DMS 273 (cell line): Measurements from ENCODE around the gene LRRC8E.
"Not testable (repeated sequence)": the region's sequence is repeated elsewhere in the genome, so short reads cannot be mapped to it uniquely, and the experiment has no call there.

Source experiments
- DNase-seq: peaks from one replicate; lab custom pipeline; 2025; ENCODE audit not compliant: unreplicated experiment; lab: John Stamatoyannopoulos, UW

Gene LRRC8E

GRCh38 chr19:7883796-7884570, 4.3 kb upstream of the LRRC8E start:
- no peak for DNase-seq

DNA sequence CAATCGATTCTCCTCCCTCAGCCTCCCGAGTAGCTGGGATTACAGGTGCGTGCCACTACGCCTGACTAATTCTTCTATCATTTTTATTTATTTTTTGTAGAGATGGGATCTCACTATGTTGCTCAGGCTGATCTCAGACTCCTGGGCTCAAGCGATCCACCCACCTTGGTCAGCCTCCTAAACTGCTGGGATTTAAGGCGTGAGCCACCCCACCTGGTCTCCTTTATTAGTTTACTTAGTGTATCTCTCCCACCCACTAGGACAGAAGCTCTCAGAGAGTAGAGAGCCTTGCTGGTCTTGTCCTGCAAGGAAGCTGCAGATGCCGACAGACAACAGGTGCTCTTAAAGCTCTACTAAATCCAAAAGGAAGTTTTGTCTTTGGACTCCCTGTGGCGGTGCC, 2.5 kb upstream of the LRRC8E start:
- DNase-seq = no peak

DNA sequence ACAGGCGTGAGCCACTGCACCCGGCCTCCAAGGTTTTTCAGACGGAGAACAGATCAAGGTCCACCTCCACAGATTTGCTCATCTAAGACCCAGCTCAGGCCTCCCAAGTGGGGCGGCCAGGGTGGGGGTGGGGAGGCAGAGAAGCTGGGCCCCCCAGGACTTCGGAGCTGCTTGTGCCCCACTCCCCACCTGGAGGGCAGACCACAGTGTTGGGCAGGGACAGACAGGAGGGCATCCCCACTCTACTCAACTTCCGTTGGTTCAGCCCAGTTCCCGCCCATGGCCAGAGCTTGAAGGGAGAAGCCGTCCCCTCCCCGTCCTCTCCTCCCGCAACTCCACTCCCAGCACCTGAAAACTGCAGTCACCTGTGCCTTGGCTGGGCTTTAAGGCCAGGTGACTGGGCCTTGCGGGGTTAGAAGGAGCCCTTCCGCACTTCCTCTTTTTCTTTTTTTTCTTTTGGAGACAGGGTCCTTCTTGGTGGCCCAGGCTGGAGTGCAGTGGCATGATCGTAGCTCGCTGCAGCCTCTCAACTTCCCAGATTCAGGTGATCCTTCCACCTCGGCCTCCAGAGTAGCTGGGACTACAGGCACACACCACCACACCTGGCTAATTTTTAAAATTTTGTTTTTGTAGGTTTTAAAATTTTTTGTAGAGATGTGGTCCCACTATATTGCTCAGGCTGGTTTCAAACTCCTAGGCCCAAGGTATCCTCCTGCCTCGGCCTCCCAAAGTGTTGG, 734 bp upstream of the LRRC8E start:
- DNase-seq = no peak

- no peak for DNase-seq
Measured at GRCh38 chr19:7888826-7889217, 512 bp downstream of the LRRC8E start.

DNA sequence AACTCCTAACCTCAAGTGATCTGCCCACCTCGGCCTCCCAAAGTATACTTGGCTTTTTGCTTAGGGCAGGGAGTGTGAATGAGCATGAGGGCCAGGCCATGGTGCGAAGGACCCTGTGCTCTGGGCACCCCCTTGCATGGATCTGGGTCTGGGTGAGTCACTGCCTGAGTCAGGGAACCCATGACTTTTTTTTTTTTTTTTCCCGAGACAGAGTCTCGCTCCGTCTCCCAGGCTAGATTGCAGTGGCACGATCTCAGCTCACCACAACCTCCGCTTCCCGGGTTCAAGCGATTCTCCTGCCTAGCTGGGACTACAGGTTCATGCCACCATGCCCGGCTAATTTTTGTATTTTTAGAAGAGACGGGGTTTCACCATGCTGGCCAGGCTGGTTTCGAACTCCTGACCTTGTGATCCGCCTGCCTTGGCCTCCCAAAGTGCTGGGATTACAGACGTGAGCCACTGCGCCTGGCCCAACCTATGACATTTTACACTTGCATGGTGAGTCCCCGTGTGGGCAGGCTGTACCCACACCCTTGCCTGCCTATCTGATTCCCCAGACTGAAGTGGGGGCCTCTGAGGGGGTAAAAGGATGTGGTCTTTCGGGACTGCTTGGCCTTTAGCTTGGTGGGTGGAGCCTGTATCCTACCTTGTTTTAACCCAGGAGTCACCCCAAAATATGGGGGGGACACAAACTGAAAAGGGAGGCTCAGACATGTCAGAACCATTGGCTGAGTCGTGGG, 5.2 kb downstream of the LRRC8E start:
- DNase-seq = not testable (repeated sequence)

GRCh38 chr19:7894612-7895309, 6.5 kb downstream of the LRRC8E start:
- peak; percentile 35 for DNase-seq

- no peak for DNase-seq
Measured at GRCh38 chr19:7895565-7895964, 7.3 kb downstream of the LRRC8E start.

- DNase-seq = no peak
Measured at GRCh38 chr19:7897292-7897691, 9.0 kb downstream of the LRRC8E start.

GRCh38 chr19:7898967-7899366, 10.7 kb downstream of the LRRC8E start:
- no peak for DNase-seq

DNA sequence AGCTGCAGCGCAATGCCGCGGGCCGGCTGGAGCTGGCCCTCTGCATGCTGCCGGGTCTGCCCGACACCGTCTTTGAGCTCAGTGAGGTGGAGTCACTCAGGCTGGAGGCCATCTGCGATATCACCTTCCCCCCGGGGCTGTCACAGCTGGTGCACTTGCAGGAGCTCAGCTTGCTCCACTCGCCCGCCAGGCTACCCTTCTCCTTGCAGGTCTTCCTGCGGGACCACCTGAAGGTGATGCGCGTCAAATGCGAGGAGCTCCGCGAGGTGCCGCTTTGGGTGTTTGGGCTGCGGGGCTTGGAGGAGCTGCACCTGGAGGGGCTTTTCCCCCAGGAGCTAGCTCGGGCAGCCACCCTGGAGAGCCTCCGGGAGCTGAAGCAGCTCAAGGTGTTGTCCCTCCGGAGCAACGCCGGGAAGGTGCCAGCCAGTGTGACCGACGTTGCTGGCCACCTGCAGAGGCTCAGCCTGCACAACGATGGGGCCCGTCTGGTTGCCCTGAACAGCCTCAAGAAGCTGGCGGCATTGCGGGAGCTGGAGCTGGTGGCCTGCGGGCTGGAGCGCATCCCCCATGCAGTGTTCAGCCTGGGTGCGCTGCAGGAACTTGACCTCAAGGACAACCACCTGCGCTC, 11.6 kb downstream of the LRRC8E start:
- no peak for DNase-seq

DNA sequence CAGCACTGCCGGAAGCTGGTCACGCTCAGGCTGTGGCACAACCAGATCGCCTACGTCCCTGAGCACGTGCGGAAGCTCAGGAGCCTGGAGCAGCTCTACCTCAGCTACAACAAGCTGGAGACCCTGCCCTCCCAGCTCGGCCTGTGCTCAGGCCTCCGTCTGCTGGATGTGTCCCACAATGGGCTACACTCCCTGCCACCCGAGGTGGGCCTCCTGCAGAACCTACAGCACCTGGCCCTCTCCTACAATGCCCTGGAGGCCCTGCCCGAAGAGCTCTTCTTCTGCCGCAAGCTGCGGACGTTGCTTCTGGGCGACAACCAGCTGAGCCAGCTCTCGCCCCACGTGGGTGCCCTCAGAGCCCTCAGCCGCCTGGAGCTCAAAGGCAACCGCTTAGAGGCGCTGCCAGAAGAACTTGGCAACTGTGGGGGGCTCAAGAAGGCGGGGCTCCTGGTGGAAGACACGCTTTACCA, 12.1 kb downstream of the LRRC8E start:
- DNase-seq = no peak

DNA sequence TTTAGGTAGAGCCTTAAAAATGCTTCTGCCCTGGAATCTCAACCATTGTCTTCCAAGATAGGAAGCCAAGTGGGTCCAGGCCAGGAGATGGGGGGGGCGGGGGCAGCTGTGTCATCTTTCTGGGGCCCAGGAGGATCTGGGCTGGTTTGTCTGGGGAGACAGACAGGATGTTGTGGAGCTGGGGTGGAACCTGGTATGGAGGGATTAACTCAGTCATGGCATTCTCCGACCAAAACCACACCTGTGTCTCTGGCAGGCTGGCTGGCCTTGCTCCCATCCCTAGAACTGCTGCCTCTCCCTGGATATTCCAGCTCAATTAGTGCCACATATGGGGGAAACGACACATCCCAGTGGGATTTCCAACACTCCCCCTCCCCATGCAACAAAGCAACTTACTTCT, 12.6 kb downstream of the LRRC8E start:
- no peak for DNase-seq

DNA sequence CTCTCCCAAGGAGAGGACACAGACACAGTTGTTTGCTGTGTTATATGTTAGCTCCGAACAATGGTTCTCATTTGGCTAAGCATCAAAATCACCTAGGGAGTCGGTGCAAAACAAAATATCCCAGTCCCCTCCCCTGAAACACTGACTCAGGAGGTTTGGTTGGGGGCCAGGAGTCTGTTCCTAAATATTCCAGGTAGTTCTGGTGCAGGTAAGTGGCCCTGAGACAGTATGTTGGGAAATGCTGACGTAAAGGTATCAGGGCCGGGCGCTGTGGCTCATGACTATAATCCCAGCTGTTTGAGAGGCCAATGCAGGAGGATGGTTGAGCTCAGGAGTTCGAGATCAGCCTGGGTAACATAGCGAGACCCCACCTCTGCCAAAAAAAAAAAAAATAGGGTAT, 13.0 kb downstream of the LRRC8E start:
- DNase-seq = no peak

GRCh38 chr19:7902796-7903243, 14.5 kb downstream of the LRRC8E start:
- peak; percentile 54 for DNase-seq

DNA sequence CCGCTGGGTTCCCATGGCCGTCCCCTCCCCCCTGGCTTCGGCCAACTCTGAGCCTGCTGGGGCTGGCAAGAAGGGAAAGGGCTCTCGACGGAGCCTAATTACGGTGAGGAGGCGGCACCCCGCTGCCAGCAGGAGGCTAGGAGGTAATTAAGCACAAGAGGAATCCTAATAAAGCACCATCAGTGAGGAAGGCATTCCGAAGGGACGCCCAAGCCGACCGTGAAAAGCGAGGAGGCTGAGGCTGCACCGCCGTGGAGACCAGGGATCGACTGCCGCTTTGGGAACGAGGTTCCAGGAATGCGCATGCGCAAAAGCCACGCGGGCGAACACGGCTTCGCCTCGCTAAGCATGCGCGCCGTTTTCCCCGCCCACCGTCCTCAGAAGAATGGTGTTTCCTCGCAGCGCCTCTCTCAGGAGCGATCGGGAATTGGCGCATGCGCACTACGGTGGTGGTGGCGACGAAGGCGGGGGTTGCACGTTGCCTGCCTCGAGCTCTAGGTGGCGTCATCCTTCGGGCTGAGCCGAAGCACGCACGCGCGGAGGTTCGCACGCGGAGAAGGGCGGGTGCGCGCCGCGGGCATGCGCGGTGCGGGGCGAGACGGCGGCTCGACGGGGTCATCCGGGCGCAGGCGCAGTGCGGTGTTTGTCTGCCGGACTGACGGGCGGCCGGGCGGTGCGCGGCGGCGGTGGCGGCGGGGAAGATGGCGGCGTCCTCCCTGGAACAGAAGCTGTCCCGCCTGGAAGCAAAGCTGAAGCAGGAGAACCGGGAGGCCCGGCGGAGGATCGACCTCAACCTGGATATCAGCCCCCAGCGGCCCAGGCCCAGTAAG, 15.1 kb downstream of the LRRC8E start, which contains the start of gene MAP2K7:
Gene MAP2K7, plus strand, starts transcription at position 634 of the 830 bp plus-strand sequence. Its CDS starts 68 bp downstream, at position 702.
- peak; percentile 100 for DNase-seq

DNA sequence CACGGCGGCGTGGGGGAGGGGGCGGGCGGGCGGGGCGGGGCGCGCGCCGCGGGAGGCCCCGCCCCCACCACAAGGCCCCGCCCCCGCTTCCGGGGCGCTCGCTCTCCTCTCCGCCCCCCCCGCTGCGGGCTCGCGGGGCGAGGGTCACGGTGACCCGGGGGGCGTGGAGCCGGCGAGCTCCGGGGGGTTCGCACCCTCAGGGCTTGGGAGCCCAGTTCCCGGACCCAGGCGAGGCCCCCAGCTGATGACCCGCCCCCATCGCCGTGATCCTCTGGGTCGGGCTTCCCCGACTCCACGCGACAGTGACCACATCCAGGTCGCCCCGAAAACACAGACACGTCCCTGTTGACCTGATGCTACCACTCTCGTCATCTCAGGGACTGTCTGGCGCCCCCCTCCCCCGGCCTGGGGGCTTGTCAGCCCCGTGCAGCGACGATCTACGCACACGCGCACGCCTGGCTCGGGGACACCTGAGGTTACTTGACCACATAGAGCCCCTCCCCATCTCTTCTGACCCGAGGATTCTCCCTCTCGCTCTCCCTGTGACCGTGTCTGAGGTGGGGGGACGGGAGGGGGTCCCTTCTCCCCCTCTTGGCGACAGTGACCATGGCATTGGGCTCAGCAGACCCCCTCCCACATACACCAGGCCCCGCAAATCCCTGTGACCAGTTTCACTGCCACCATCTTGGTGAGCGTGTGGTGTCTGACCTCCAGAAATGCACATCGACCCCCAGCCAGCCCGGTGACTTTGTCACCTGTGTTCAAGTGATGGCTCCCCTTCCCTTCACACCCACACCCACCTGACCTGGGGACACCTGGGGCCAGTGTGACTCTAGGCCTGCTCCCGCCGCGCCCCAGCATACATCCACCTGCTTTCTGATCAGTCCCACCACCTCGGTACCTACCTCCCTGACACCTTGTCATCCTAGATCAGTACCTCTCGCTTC, 16.0 kb downstream of the LRRC8E start:
- DNase-seq = peak; percentile 81

DNA sequence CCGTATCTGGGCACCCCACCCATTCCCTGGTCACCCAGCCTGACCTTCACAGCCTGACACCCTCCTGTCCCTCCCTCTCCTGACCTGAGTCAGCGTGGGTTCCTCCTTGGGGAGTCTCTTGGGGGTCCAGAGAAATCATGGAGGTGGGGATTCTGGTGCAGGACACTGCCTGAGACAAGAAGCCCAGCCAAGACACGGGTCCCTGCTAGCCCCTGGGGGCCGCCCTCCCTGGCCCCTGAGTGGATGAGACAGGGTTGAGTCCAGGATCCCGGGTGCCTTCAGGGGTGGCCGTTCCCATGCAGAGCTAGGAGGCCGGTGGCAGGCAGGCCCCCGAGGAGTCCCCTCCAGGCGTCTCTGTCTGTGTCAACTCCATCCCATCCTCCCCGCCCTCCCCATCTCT, 17.0 kb downstream of the LRRC8E start:
- DNase-seq = no peak

DNA sequence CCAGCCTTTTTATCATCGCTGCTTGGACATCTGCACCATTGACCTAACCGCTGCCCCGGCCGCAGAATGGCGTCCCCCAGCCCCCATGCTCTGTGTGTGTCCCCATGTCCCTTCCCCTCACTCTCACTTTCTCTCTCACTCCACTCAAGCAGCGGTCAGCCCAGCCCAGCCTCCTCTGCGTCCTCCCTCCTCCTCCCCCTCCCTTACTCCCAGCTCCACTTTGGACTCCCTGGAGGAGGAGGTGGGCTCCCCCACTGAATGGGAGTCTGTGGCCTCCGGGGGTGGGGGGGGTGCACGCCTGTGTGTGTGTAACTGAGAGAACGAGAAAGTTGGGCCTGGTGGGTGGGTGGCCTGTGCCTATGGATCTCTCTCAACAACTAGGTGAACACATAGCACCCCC, 17.5 kb downstream of the LRRC8E start:
- DNase-seq = no peak
